Measurements from ENCODE around the gene ACTN2.

ACTN2 gene

GRCh38 chr1:236765831-236766230 lies 79.5 kb downstream of the ACTN2 start:
- Histone ChIP-seq H3K36me3 (ENCODE audit: control insufficient read depth, insufficient read depth, low read length) (no peaks in the 10 kb centered on the region), H3K9ac (ENCODE audit: low read length) (no peak overlapping the region), H3K27me3 (ENCODE audit: control insufficient read depth, insufficient read depth, low read length) (no peaks in the 10 kb centered on the region), H3K4me3 (ENCODE audit: low read length) (no peak overlapping the region), H3K4me1 (ENCODE audit: control insufficient read depth, insufficient read depth, low read length) (no peaks in the 10 kb centered on the region), H3K27ac (ENCODE audit: low read depth, low read length) (no peak overlapping the region)

- no peaks in the 10 kb centered on the region for H3K4me1 ChIP-seq (ENCODE audit: control insufficient read depth, insufficient read depth, low read length)
- no peak overlapping the region for H3K27ac ChIP-seq (ENCODE audit: low read depth, low read length)
- H3K9ac ChIP-seq (ENCODE audit: low read length) = no peak overlapping the region
- no peaks in the 10 kb centered on the region for H3K36me3 ChIP-seq (ENCODE audit: control insufficient read depth, insufficient read depth, low read length)
- H3K4me3 ChIP-seq (ENCODE audit: low read length) = no peak overlapping the region
- no peaks in the 10 kb centered on the region for H3K27me3 ChIP-seq (ENCODE audit: control insufficient read depth, insufficient read depth, low read length)
Observed at GRCh38 chr1:236766506-236766905, 80.2 kb downstream of the ACTN2 start.

- Histone ChIP-seq H3K9ac (ENCODE audit: low read length) (no peak overlapping the region), H3K27ac (ENCODE audit: low read depth, low read length) (no peak overlapping the region), H3K4me3 (ENCODE audit: low read length) (no peak overlapping the region), H3K4me1 (ENCODE audit: control insufficient read depth, insufficient read depth, low read length) (no peaks in the 10 kb centered on the region), H3K36me3 (ENCODE audit: control insufficient read depth, insufficient read depth, low read length) (no peaks in the 10 kb centered on the region), H3K27me3 (ENCODE audit: control insufficient read depth, insufficient read depth, low read length) (no peaks in the 10 kb centered on the region)
Observed at GRCh38 chr1:236767276-236767675, 81.0 kb downstream of the ACTN2 start.

- no peak overlapping the region for H3K9ac ChIP-seq (ENCODE audit: low read length)
- H3K4me3 ChIP-seq (ENCODE audit: low read length) = no peak overlapping the region
- no peaks in the 10 kb centered on the region for H3K4me1 ChIP-seq (ENCODE audit: control insufficient read depth, insufficient read depth, low read length)
- H3K36me3 ChIP-seq (ENCODE audit: control insufficient read depth, insufficient read depth, low read length) = no peaks in the 10 kb centered on the region
- H3K27ac ChIP-seq (ENCODE audit: low read depth, low read length) = no peak overlapping the region
- no peaks in the 10 kb centered on the region for H3K27me3 ChIP-seq (ENCODE audit: control insufficient read depth, insufficient read depth, low read length)
Observed at GRCh38 chr1:236768601-236769000, 82.3 kb downstream of the ACTN2 start.

- H3K36me3 ChIP-seq (ENCODE audit: control insufficient read depth, insufficient read depth, low read length) = no peaks in the 10 kb centered on the region
- H3K4me3 ChIP-seq (ENCODE audit: low read length) = no peak overlapping the region
- H3K27me3 ChIP-seq (ENCODE audit: control insufficient read depth, insufficient read depth, low read length) = no peaks in the 10 kb centered on the region
- no peaks in the 10 kb centered on the region for H3K4me1 ChIP-seq (ENCODE audit: control insufficient read depth, insufficient read depth, low read length)
- H3K27ac ChIP-seq (ENCODE audit: low read depth, low read length) = no peak overlapping the region
- no peak overlapping the region for H3K9ac ChIP-seq (ENCODE audit: low read length)
Observed at GRCh38 chr1:236773919-236774318, 87.6 kb downstream of the ACTN2 start.

- Histone ChIP-seq H3K27ac (ENCODE audit: low read depth, low read length) (no peak overlapping the region), H3K4me1 (ENCODE audit: control insufficient read depth, insufficient read depth, low read length) (no peaks in the 10 kb centered on the region), H3K27me3 (ENCODE audit: control insufficient read depth, insufficient read depth, low read length) (no peaks in the 10 kb centered on the region), H3K4me3 (ENCODE audit: low read length) (no peak overlapping the region), H3K36me3 (ENCODE audit: control insufficient read depth, insufficient read depth, low read length) (no peaks in the 10 kb centered on the region), H3K9ac (ENCODE audit: low read length) (no peak overlapping the region)
Observed at GRCh38 chr1:236774926-236775325, 88.6 kb downstream of the ACTN2 start.

- Histone ChIP-seq H3K9ac (ENCODE audit: low read length) (no peak overlapping the region), H3K27me3 (ENCODE audit: control insufficient read depth, insufficient read depth, low read length) (no peaks in the 10 kb centered on the region), H3K4me1 (ENCODE audit: control insufficient read depth, insufficient read depth, low read length) (no peaks in the 10 kb centered on the region), H3K36me3 (ENCODE audit: control insufficient read depth, insufficient read depth, low read length) (no peaks in the 10 kb centered on the region), H3K4me3 (ENCODE audit: low read length) (no peak overlapping the region), H3K27ac (ENCODE audit: low read depth, low read length) (no peak overlapping the region)
Observed at GRCh38 chr1:236779312-236779711, 93.0 kb downstream of the ACTN2 start.

- no peak overlapping the region for H3K4me3 ChIP-seq (ENCODE audit: low read length)
- no peaks in the 10 kb centered on the region for H3K4me1 ChIP-seq (ENCODE audit: control insufficient read depth, insufficient read depth, low read length)
- no peaks in the 10 kb centered on the region for H3K27me3 ChIP-seq (ENCODE audit: control insufficient read depth, insufficient read depth, low read length)
- H3K36me3 ChIP-seq (ENCODE audit: control insufficient read depth, insufficient read depth, low read length) = no peaks in the 10 kb centered on the region
- H3K9ac ChIP-seq (ENCODE audit: low read length) = no peak overlapping the region
- no peak overlapping the region for H3K27ac ChIP-seq (ENCODE audit: low read depth, low read length)
Observed at GRCh38 chr1:236785477-236785876, 99.2 kb downstream of the ACTN2 start.

- Histone ChIP-seq H3K27me3 (ENCODE audit: control insufficient read depth, insufficient read depth, low read length) (no peaks in the 10 kb centered on the region), H3K36me3 (ENCODE audit: control insufficient read depth, insufficient read depth, low read length) (no peaks in the 10 kb centered on the region), H3K9ac (ENCODE audit: low read length) (no peak overlapping the region), H3K4me3 (ENCODE audit: low read length) (no peak overlapping the region), H3K27ac (ENCODE audit: low read depth, low read length) (no peak overlapping the region), H3K4me1 (ENCODE audit: control insufficient read depth, insufficient read depth, low read length) (no peaks in the 10 kb centered on the region)
Observed at GRCh38 chr1:236786453-236786852, 100.2 kb downstream of the ACTN2 start.

- peak overlapping the region; percentile 73 for H3K27ac ChIP-seq (ENCODE audit: low read depth, low read length)
- peak overlapping the region; percentile 97 for H3K4me3 ChIP-seq (ENCODE audit: low read length)
- H3K9ac ChIP-seq (ENCODE audit: low read length) = no peak overlapping the region
- no peaks in the 10 kb centered on the region for H3K27me3 ChIP-seq (ENCODE audit: control insufficient read depth, insufficient read depth, low read length)
- peaks cover 5% of the 10 kb centered on the region for H3K4me1 ChIP-seq (ENCODE audit: control insufficient read depth, insufficient read depth, low read length)
- H3K36me3 ChIP-seq (ENCODE audit: control insufficient read depth, insufficient read depth, low read length) = no peaks in the 10 kb centered on the region
Observed at GRCh38 chr1:236794585-236795034, 108.3 kb downstream of the ACTN2 start.

- Histone ChIP-seq H3K27me3 (ENCODE audit: control insufficient read depth, insufficient read depth, low read length) (no peaks in the 10 kb centered on the region), H3K4me1 (ENCODE audit: control insufficient read depth, insufficient read depth, low read length) (peaks cover 5% of the 10 kb centered on the region), H3K27ac (ENCODE audit: low read depth, low read length) (peak within 1 kb of the TSS; percentile 92), H3K36me3 (ENCODE audit: control insufficient read depth, insufficient read depth, low read length) (no peaks in the 10 kb centered on the region), H3K4me3 (ENCODE audit: low read length) (peak within 1 kb of the TSS; percentile 97), H3K9ac (ENCODE audit: low read length) (peak within 1 kb of the TSS; percentile 91)
Observed at GRCh38 chr1:236795035-236795756, 108.9 kb downstream of the ACTN2 start, which contains the start of gene MTR. Gene MTR (plus strand): TSS chr1:236795292. CDS start chr1:236795704, 412 bp downstream.

GRCh38 chr1:236795757-236796667 lies 109.7 kb downstream of the ACTN2 start:
- H3K27me3 ChIP-seq (ENCODE audit: control insufficient read depth, insufficient read depth, low read length) = no peaks in the 10 kb centered on the region
- H3K36me3 ChIP-seq (ENCODE audit: control insufficient read depth, insufficient read depth, low read length) = no peaks in the 10 kb centered on the region
- H3K4me1 ChIP-seq (ENCODE audit: control insufficient read depth, insufficient read depth, low read length) = peaks cover 5% of the 10 kb centered on the region
- peak overlapping the region; percentile 97 for H3K4me3 ChIP-seq (ENCODE audit: low read length)
- H3K27ac ChIP-seq (ENCODE audit: low read depth, low read length) = peak overlapping the region; percentile 92
- peak overlapping the region; percentile 91 for H3K9ac ChIP-seq (ENCODE audit: low read length)

Data from rectal smooth muscle tissue (tissue), 1 donor.